Fibroblast of skin of right biceps (primary cell): ENCODE results near the gene CXADR.

ENCODE experiments used
- DNase-seq: peaks from one replicate; pipeline ENCODE4 v3.0.0-alpha.2; 2013

Gene CXADR

GRCh38 chr21:17542371-17543011 lies 29.6 kb downstream of the CXADR start:
- no peak for DNase-seq

GRCh38 chr21:17545007-17545406 lies 32.2 kb downstream of the CXADR start:
- no peak for DNase-seq

- DNase-seq, result no peak
Observed at GRCh38 chr21:17548262-17548661, 35.4 kb downstream of the CXADR start.

- no peak for DNase-seq
Observed at GRCh38 chr21:17550671-17551308, 37.9 kb downstream of the CXADR start.

GRCh38 chr21:17552410-17552809 lies 39.6 kb downstream of the CXADR start:
- DNase-seq, result no peak

GRCh38 chr21:17554120-17554519 lies 41.3 kb downstream of the CXADR start:
- no peak for DNase-seq

- peak; percentile 6 for DNase-seq
Observed at GRCh38 chr21:17554679-17555465, 42.0 kb downstream of the CXADR start.

- DNase-seq, result no peak
Observed at GRCh38 chr21:17560377-17561025, 47.7 kb downstream of the CXADR start.

GRCh38 chr21:17570786-17571185 lies 57.9 kb downstream of the CXADR start:
- no peak for DNase-seq

- DNase-seq, result no peak
Observed at GRCh38 chr21:17572431-17572830, 59.6 kb downstream of the CXADR start.

GRCh38 chr21:17575076-17575475 lies 62.2 kb downstream of the CXADR start:
- no peak for DNase-seq

GRCh38 chr21:17576080-17576835 lies 63.4 kb downstream of the CXADR start:
- no peak for DNase-seq

- no peak for DNase-seq
Observed at GRCh38 chr21:17577701-17578100, 64.9 kb downstream of the CXADR start.

- DNase-seq, result no peak
Observed at GRCh38 chr21:17578162-17578561, 65.3 kb downstream of the CXADR start.

- DNase-seq, result no peak
Observed at GRCh38 chr21:17578876-17579275, 66.0 kb downstream of the CXADR start.

GRCh38 chr21:17580319-17580718 lies 67.5 kb downstream of the CXADR start:
- DNase-seq, result no peak

- DNase-seq, result no peak
Observed at GRCh38 chr21:17583898-17584297, 71.1 kb downstream of the CXADR start.

GRCh38 chr21:17585875-17586450 lies 73.1 kb downstream of the CXADR start:
- DNase-seq, result peak; percentile 52

GRCh38 chr21:17590430-17590829 lies 77.6 kb downstream of the CXADR start:
- peak; percentile 9 for DNase-seq

- no peak for DNase-seq
Observed at GRCh38 chr21:17597680-17598079, 84.8 kb downstream of the CXADR start.

- no peak for DNase-seq
Observed at GRCh38 chr21:17598437-17598836, 85.6 kb downstream of the CXADR start.

- DNase-seq, result peak; percentile 37
Observed at GRCh38 chr21:17602874-17603273, 90.0 kb downstream of the CXADR start.
